Measurements from ENCODE around the gene ZNF277.

Gene ZNF277

GRCh38 chr7:112206238-112206990, at the start of gene ZNF277, which contains the start of gene DOCK4:
TSS of gene ZNF277 (plus strand) at chr7:112206695. CDS start at chr7:112206717, 22 bp downstream.
TSS of gene DOCK4 (minus strand) at chr7:112206399. CDS start at chr7:112206138, 261 bp downstream.
- H3K79me2 ChIP-seq (ENCODE audit: insufficient read depth, low read length), result peaks cover 20% of the 10 kb centered on the region
- H4K20me1 ChIP-seq (ENCODE audit: low read depth, low read length), result peaks cover 8% of the 10 kb centered on the region; the same call in 1 of the 2 replicates
- no peaks in the 10 kb centered on the region for H3K9me2 ChIP-seq (replicated peaks; ENCODE audit: insufficient read depth, low read length)
- no peaks in the 10 kb centered on the region for H3K9me3 ChIP-seq (ENCODE audit: insufficient read depth, low read length)
- TF ChIP-seq CTCF (IDR thresholded peaks at IDR 0.05; ENCODE audit: insufficient read depth, low read length, poor library complexity, severe bottlenecking), result no peak
- no peak for TF ChIP-seq EZH2phosphoT487 (conservative IDR thresholded peaks at IDR 0.05; ENCODE audit: low read length)
- H3K27ac ChIP-seq (ENCODE audit: low read depth, low read length), result peak within 1 kb of the TSS; percentile 9; the same call in 1 of the 2 replicates
- H3K4me3 ChIP-seq (ENCODE audit: insufficient read depth, low read length, poor library complexity, severe bottlenecking), result peak within 1 kb of the TSS; percentile 89
- H3K36me3 ChIP-seq (ENCODE audit: low read length), result no peaks in the 10 kb centered on the region
- H2AFZ ChIP-seq (ENCODE audit: low read depth, low read length, severe bottlenecking), result peak within 1 kb of the TSS; percentile 88
- H3F3A ChIP-seq (ENCODE audit: insufficient read depth), result no peaks in the 10 kb centered on the region
- H3K9ac ChIP-seq (ENCODE audit: low read length), result peak within 1 kb of the TSS; percentile 74
- no peaks in the 10 kb centered on the region for H3K27me3 ChIP-seq (ENCODE audit: low read length)
- peak within 1 kb of the TSS; percentile 92 for H3K4me2 ChIP-seq (ENCODE audit: low read depth, low read length, poor library complexity, severe bottlenecking)

GRCh38 chr7:112157072-112157471, 49.4 kb upstream of the ZNF277 start:
- Histone ChIP-seq H3K79me2 (ENCODE audit: insufficient read depth, low read length) (no peaks in the 10 kb centered on the region), H2AFZ (ENCODE audit: low read depth, low read length, severe bottlenecking) (no peak overlapping the region), H3K9ac (ENCODE audit: low read length) (no peak overlapping the region), H3K27me3 (ENCODE audit: low read length) (no peaks in the 10 kb centered on the region), H3F3A (ENCODE audit: insufficient read depth) (no peaks in the 10 kb centered on the region), H3K9me2 (replicated peaks; ENCODE audit: insufficient read depth, low read length) (no peaks in the 10 kb centered on the region), H3K36me3 (ENCODE audit: low read length) (no peaks in the 10 kb centered on the region), H4K20me1 (ENCODE audit: low read depth, low read length) (no peaks in the 10 kb centered on the region), H3K4me3 (ENCODE audit: insufficient read depth, low read length, poor library complexity, severe bottlenecking) (no peak overlapping the region), H3K9me3 (ENCODE audit: insufficient read depth, low read length) (no peaks in the 10 kb centered on the region), H3K27ac (ENCODE audit: low read depth, low read length) (no peak overlapping the region), H3K4me2 (ENCODE audit: low read depth, low read length, poor library complexity, severe bottlenecking) (no peak overlapping the region)
- TF ChIP-seq EZH2phosphoT487 (conservative IDR thresholded peaks at IDR 0.05; ENCODE audit: low read length) (no peak), CTCF (IDR thresholded peaks at IDR 0.05; ENCODE audit: insufficient read depth, low read length, poor library complexity, severe bottlenecking) (no peak)

DNA sequence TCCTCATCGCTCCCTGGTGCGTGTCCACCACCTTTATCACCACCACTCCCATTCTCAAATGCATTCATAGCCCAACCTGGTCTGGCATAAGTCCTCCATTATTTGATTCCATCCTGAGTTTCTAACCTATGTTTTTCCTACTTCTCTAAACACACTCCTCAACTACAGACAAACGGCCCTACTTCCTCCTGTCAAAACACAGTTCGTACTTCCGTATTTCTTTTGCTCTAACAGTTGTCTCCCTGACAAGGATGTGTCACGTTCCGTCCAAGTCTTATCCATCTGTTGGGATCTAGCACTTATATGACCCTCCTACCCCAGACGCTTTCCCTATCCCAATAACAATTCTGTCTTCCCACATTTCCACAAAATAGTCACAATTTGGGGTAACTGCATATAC, 47.1 kb upstream of the ZNF277 start:
- Histone ChIP-seq H2AFZ (ENCODE audit: low read depth, low read length, severe bottlenecking) (no peak overlapping the region), H3K36me3 (ENCODE audit: low read length) (no peaks in the 10 kb centered on the region), H4K20me1 (ENCODE audit: low read depth, low read length) (no peaks in the 10 kb centered on the region), H3K4me3 (ENCODE audit: insufficient read depth, low read length, poor library complexity, severe bottlenecking) (no peak overlapping the region), H3K27ac (ENCODE audit: low read depth, low read length) (no peak overlapping the region), H3K9ac (ENCODE audit: low read length) (no peak overlapping the region), H3K4me2 (ENCODE audit: low read depth, low read length, poor library complexity, severe bottlenecking) (no peak overlapping the region), H3K79me2 (ENCODE audit: insufficient read depth, low read length) (no peaks in the 10 kb centered on the region), H3K27me3 (ENCODE audit: low read length) (no peaks in the 10 kb centered on the region), H3K9me2 (replicated peaks; ENCODE audit: insufficient read depth, low read length) (no peaks in the 10 kb centered on the region), H3K9me3 (ENCODE audit: insufficient read depth, low read length) (no peaks in the 10 kb centered on the region), H3F3A (ENCODE audit: insufficient read depth) (no peaks in the 10 kb centered on the region)
- TF ChIP-seq CTCF (IDR thresholded peaks at IDR 0.05; ENCODE audit: insufficient read depth, low read length, poor library complexity, severe bottlenecking) (no peak), EZH2phosphoT487 (conservative IDR thresholded peaks at IDR 0.05; ENCODE audit: low read length) (no peak)
